GM13977 (cell line): Measurements from ENCODE around the gene MGMT.

Experiments used
- DNase-seq: peaks from one replicate; pipeline ENCODE4 v3.0.0; 2012; ENCODE audit warnings: low spot score
- in situ Hi-C: fragments of 300-500 bp; cut with MboI; formaldehyde crosslinking; loops from one replicate; pipeline ENCODE4 v1.12.0; 2022; ENCODE audit warnings: low sequenced_read_pairs, low pct_unique_long_range_greater_than_20kb, mixed read lengths, inconsistent platforms; ENCODE audit not compliant: unreplicated experiment
- TF ChIP-seq, protein P1 (sequence below): IDR thresholded peaks from 2 replicates; pipeline ENCODE4 v1.5.1; 2012; ENCODE audit warnings: mild to moderate bottlenecking, control low read depth; ENCODE audit not compliant: insufficient read depth; ENCODE audit errors: extremely low read depth, missing control alignments

MGMT gene

GRCh38 chr10:129521161-129522025, 54.4 kb downstream of the MGMT start:
- no peak for DNase-seq
- in situ Hi-C loops: no loop called here
- TF ChIP-seq, protein P1, sequence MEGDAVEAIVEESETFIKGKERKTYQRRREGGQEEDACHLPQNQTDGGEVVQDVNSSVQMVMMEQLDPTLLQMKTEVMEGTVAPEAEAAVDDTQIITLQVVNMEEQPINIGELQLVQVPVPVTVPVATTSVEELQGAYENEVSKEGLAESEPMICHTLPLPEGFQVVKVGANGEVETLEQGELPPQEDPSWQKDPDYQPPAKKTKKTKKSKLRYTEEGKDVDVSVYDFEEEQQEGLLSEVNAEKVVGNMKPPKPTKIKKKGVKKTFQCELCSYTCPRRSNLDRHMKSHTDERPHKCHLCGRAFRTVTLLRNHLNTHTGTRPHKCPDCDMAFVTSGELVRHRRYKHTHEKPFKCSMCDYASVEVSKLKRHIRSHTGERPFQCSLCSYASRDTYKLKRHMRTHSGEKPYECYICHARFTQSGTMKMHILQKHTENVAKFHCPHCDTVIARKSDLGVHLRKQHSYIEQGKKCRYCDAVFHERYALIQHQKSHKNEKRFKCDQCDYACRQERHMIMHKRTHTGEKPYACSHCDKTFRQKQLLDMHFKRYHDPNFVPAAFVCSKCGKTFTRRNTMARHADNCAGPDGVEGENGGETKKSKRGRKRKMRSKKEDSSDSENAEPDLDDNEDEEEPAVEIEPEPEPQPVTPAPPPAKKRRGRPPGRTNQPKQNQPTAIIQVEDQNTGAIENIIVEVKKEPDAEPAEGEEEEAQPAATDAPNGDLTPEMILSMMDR: no peak

DNA sequence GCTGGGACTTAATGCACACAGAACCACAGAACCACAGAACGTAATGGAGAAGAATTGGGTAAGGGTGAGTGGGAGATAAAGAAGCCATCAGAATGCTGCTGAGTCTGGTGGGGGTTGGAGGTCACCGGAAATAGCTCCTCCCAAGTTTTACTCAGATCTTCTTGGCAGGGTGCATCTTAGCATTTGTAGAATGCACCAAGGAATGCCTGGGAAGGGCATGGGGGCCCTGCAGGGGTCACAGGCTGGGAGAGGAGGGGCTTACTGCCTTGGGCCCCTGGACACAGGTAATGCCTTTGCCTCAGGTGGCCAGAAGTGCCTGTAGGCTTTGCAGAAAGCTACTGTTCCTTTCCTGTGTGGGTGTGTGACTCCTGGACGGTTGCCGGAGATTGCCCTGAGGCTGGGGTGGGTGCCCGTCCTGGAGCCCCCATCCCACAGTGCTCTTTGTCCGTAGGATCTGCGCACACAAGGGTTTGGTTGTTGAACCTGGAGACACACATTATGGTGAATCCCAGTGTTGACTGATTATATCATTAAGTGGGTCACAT, 55.1 kb downstream of the MGMT start:
- TF ChIP-seq, protein P1: no peak
- DNase-seq: no peak
- in situ Hi-C loops: no loop called here

GRCh38 chr10:129523031-129523722, 56.1 kb downstream of the MGMT start:
- in situ Hi-C loops: no loop called here
- TF ChIP-seq, protein P1: no peak
- no peak for DNase-seq

GRCh38 chr10:129523723-129524316, 56.8 kb downstream of the MGMT start:
- in situ Hi-C loops: no loop called here

DNA sequence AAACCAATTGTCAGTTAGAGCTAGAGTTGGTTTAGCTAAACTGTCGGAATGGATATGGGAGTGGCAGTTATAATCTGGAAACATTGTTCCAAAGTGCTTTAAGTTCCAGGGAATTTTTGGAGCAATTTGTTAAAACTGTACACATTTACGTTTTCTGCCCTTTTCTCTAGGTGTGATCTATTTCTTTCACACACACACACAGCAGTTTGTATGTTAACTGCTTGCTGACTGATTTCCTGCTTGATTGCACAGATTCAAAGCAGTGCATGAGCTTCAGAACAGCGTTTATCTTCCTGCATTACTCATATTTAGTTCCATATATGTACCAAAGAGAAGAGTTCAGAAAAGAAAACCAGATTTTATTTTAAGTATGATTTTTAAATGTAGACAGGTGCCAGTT, 57.9 kb downstream of the MGMT start:
- TF ChIP-seq, protein P1: no peak
- no peak for DNase-seq
- in situ Hi-C loops: no loop called here

More at GRCh38 chr10:129523723-129524316, 56.8 kb downstream of the MGMT start:
- TF ChIP-seq, protein P1: no peak
- no peak for DNase-seq

GRCh38 chr10:129525401-129525801, 58.4 kb downstream of the MGMT start:
- no peak for DNase-seq
- in situ Hi-C loops: no loop called here
- TF ChIP-seq, protein P1: no peak
